Placental epithelial cell (primary cell): Measurements from ENCODE around the gene ANKRD20A1. TPM values are rescaled to one million over a fixed set of nuclear protein-coding genes. Genes with fewer than 3 reads are reported as not detected.

ENCODE experiments used
- small RNA-seq: library from RNA; depleted of rRNA; stranded (forward); fragments of <200 nt; gene quantifications from one replicate; pipeline ENCODE3, GENCODE V24; 2012
- total RNA-seq: library from RNA; depleted of rRNA; stranded (reverse); fragments of >200 nt; gene quantifications from 2 replicates; pipeline ENCODE4 v1.2.3, GENCODE V29; 2012

ANKRD20A1 gene
- total RNA-seq = under 0.01 TPM in 2 replicates

GRCh38 chr9:67858871-67859270 is at the start of gene ANKRD20A1:
TSS of gene ANKRD20A1 (plus strand) at chr9:67858931. CDS start at chr9:67859427, 496 bp downstream.

Small RNA genes within 50 kb of the gene (small RNA-seq; reads per million reads assigned to genes)
- not detected for gene RNU6-368P
